SK-N-SH (cell line): Measurements from ENCODE around the gene FCRLB. TPM values are rescaled to one million over a fixed set of nuclear protein-coding genes. Genes with fewer than 3 reads are reported as not detected.

Source experiments
- CTCF ChIA-PET: fragments of 300-600, 350-600 bp; formaldehyde crosslinking; extraction: SDS; loops from one replicate; lab custom pipeline; 2021; lab: Yijun Ruan, JAX
- POLR2A ChIA-PET: fragments of 350-600 bp; sonication (Branson Sonifier 250); formaldehyde crosslinking; extraction: SDS; loops from one replicate; lab custom pipeline; 2020; ENCODE audit warnings: antibody characterized with exemption, inconsistent platforms; lab: Yijun Ruan, JAX
- DNase-seq: peaks from one replicate; pipeline ENCODE4 v3.0.0; 2012
- H2AFZ ChIP-seq: fragments of 200-600 bp; sonication (generic); 2 replicates; pipeline ENCODE4 v1.8.1; 2016; ENCODE audit warnings: antibody characterized with exemption, mild to moderate bottlenecking, low read depth
- H3F3A ChIP-seq: fragments of 200-600 bp; sonication (generic); replicated peaks from 2 replicates; pipeline ENCODE3; 2016; ENCODE audit warnings: antibody characterized with exemption, mild to moderate bottlenecking; ENCODE audit not compliant: insufficient read depth
- H3K27ac ChIP-seq, 2 experiments: fragments of 200-500 bp in 1 of 2; fragments of 200-600 bp in 1 of 2; sonication (Bioruptor generic) in 1 of 2; sonication (generic), shearing (Covaris generic) in 1 of 2; 2 replicates each; pipeline versions ENCODE4 v1.5.1 to v1.6.1; 2014 to 2016; ENCODE audit warnings: low read depth in 2 of 2, inconsistent platforms in 1 of 2, low read length in 1 of 2, mild to moderate bottlenecking in 1 of 2, mixed read lengths in 1 of 2
- H3K27me3 ChIP-seq: fragments of 200-600 bp; sonication (generic), shearing (Covaris generic); 2 replicates; pipeline ENCODE4 v1.6.1; 2016; ENCODE audit warnings: mixed run types; ENCODE audit not compliant: insufficient read depth
- H3K36me3 ChIP-seq, 2 experiments: fragments of 200-500 bp in 1 of 2; fragments of 200-600 bp in 1 of 2; sonication (Bioruptor generic) in 1 of 2; sonication (generic) in 1 of 2; replicated peaks in 1 of 2; 2 replicates each; pipeline versions ENCODE3 to v1.5.1; 2014 to 2016; ENCODE audit warnings: low read length in 1 of 2, mild to moderate bottlenecking in 1 of 2; ENCODE audit not compliant: insufficient read depth in 2 of 2, control insufficient read depth in 1 of 2
- H3K4me1 ChIP-seq, 2 experiments: fragments of 200-500 bp in 1 of 2; fragments of 200-600 bp in 1 of 2; sonication (Bioruptor generic) in 1 of 2; sonication (generic), shearing (Covaris generic) in 1 of 2; 2 replicates each; pipeline versions ENCODE4 v1.5.1 to v1.6.1; 2014 to 2016; ENCODE audit warnings: low read depth in 1 of 2, low read length in 1 of 2, mixed run types in 1 of 2; ENCODE audit not compliant: insufficient read depth in 2 of 2, control insufficient read depth in 1 of 2
- H3K4me2 ChIP-seq: fragments of 200-600 bp; sonication (generic), shearing (Covaris generic); 2 replicates; pipeline ENCODE4 v1.6.1; 2017; ENCODE audit warnings: mixed run types
- H3K4me3 ChIP-seq, 2 experiments: fragments of 200-500 bp in 1 of 2; fragments of 200-600 bp in 1 of 2; sonication (Bioruptor generic) in 1 of 2; sonication (generic), shearing (Covaris generic) in 1 of 2; 2 replicates each; pipeline versions ENCODE4 v1.5.1 to v1.8.1; 2014 to 2016; ENCODE audit warnings: low read depth in 2 of 2, inconsistent platforms in 1 of 2, low read length in 1 of 2, mild to moderate bottlenecking in 1 of 2, mixed read lengths in 1 of 2, moderate library complexity in 1 of 2
- H3K79me2 ChIP-seq: fragments of 200-600 bp; sonication (generic); 2 replicates; pipeline ENCODE4 v1.8.1; 2017; ENCODE audit warnings: mild to moderate bottlenecking; ENCODE audit not compliant: insufficient read depth
- H3K9ac ChIP-seq: fragments of 200-600 bp; sonication (generic); 2 replicates; pipeline ENCODE4 v1.6.1; 2017; ENCODE audit warnings: mixed run types
- H3K9me2 ChIP-seq: fragments of 200-600 bp; sonication (generic); 2 replicates; pipeline ENCODE4 v1.6.1; 2017; ENCODE audit warnings: mixed run types
- H3K9me3 ChIP-seq: fragments of 200-600 bp; sonication (generic); 2 replicates; pipeline ENCODE4 v1.6.1; 2017; ENCODE audit warnings: mixed run types, mild to moderate bottlenecking, moderate library complexity
- H4K20me1 ChIP-seq: fragments of 200-600 bp; sonication (generic); 2 replicates; pipeline ENCODE4 v1.6.1; 2017; ENCODE audit warnings: mild to moderate bottlenecking, mixed run types; ENCODE audit not compliant: insufficient read depth
- CHD2 ChIP-seq: fragments of 150-350 bp; IDR thresholded peaks from 2 replicates; pipeline ENCODE4 v1.6.1; 2018; ENCODE audit warnings: low read length; ENCODE audit not compliant: partially characterized antibody
- EP300 ChIP-seq, 2 experiments: IDR thresholded peaks; 2 replicates each; pipeline versions ENCODE4 v1.4.0 to v1.6.1; 2012; ENCODE audit warnings: borderline replicate concordance in 1 of 2, low read depth in 1 of 2, low read length in 1 of 2
- FOSL2 ChIP-seq: IDR thresholded peaks from 2 replicates; pipeline ENCODE4 v1.4.0; 2012; ENCODE audit warnings: low read depth, mild to moderate bottlenecking, moderate library complexity, borderline replicate concordance
- FOXJ3 ChIP-seq: sonication (generic); formaldehyde crosslinking; IDR thresholded peaks from 2 replicates; pipeline ENCODE4 v1.5.1; 2020; ENCODE audit warnings: mild to moderate bottlenecking, missing genetic modification reagents
- MXI1 ChIP-seq: IDR thresholded peaks from 2 replicates; pipeline ENCODE4 v1.6.1; 2012; ENCODE audit warnings: mild to moderate bottlenecking, low read depth, low read length, improper control_type of control experiment
- NFIC ChIP-seq: IDR thresholded peaks from 2 replicates; pipeline ENCODE4 v1.4.0; 2012; ENCODE audit warnings: borderline replicate concordance
- RCOR1 ChIP-seq: fragments of 150-350 bp; IDR thresholded peaks from 2 replicates; pipeline ENCODE4 v1.6.1; 2017; ENCODE audit warnings: antibody characterized with exemption, low read length
- REST ChIP-seq: IDR thresholded peaks from 2 replicates; pipeline ENCODE4 v1.6.1; 2012; ENCODE audit warnings: mild to moderate bottlenecking, low read depth, low read length, moderate library complexity
- RFX5 ChIP-seq: IDR thresholded peaks from 2 replicates; pipeline ENCODE4 v1.6.1; 2012; ENCODE audit warnings: mild to moderate bottlenecking, improper control_type of control experiment, low read length
- SIN3A ChIP-seq: IDR thresholded peaks from 2 replicates; pipeline ENCODE4 v1.6.1; 2012; ENCODE audit warnings: low read depth, mild to moderate bottlenecking, low read length, moderate library complexity, borderline replicate concordance
- SMC3 ChIP-seq: IDR thresholded peaks from 2 replicates; pipeline ENCODE4 v1.6.1; 2012; ENCODE audit warnings: low read depth, low read length, improper control_type of control experiment
- TEAD4 ChIP-seq: IDR thresholded peaks from 2 replicates; pipeline ENCODE4 v1.4.0; 2012; ENCODE audit warnings: mild to moderate bottlenecking, borderline replicate concordance; ENCODE audit not compliant: insufficient read depth
- WGBS: methylation state at CpG from one replicate; pipeline ENCODE4 v1.1.6; 2017; ENCODE audit warnings: low lambda C conversion rate; 5-methylcytosine and 5-hydroxymethylcytosine counted together
- polyA plus RNA-seq, 3 experiments: library from polyadenylated mRNA; depleted of rRNA; stranded (reverse); fragments of >200 nt; gene quantifications; 2 replicates each; pipeline ENCODE4 v1.2.3, GENCODE V29; 2012
- TF ChIP-seq, protein P1 (sequence below): IDR thresholded peaks from 2 replicates; pipeline ENCODE4 v1.4.0; 2012; ENCODE audit warnings: low read depth, borderline replicate concordance

The FCRLB gene
- polyA plus RNA-seq, 1 of the 3 experiments (the other 2 are of a cell fraction), result 2.6 TPM

DNA sequence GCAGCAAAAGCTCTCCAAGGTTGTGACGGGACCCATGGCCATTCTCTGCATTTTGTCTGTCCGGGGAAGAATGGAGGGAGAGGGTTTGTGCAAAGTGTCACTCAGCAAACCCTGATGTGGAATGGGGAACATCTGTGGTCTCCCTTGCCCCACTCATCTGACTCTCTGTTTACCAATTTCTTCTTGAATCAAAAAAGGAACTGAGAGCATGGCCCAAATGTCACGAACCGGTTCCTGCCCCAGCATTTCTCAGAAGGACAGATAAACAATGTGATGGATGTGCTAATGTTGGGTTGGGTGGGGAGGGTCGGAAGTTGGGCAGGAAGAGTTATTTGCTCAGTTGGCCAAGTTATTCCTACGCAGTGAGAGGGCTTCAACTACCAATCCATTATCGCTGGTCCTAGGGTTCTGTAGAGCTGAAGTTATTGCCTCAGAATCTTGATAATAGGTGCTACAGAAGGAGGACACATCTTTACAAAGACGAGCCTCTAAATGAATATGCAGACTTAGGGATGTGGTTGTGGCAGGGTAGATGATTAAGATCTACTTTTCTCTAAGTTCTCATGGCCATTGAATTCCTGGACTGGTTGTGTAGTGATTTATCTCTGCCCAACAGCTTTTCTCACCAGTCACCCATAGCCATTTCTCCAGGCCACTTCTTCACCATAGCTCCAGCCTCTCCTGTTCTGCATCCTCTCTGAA is 18.7 kb downstream of the FCRLB start (continued):
- TF ChIP-seq, protein P1, sequence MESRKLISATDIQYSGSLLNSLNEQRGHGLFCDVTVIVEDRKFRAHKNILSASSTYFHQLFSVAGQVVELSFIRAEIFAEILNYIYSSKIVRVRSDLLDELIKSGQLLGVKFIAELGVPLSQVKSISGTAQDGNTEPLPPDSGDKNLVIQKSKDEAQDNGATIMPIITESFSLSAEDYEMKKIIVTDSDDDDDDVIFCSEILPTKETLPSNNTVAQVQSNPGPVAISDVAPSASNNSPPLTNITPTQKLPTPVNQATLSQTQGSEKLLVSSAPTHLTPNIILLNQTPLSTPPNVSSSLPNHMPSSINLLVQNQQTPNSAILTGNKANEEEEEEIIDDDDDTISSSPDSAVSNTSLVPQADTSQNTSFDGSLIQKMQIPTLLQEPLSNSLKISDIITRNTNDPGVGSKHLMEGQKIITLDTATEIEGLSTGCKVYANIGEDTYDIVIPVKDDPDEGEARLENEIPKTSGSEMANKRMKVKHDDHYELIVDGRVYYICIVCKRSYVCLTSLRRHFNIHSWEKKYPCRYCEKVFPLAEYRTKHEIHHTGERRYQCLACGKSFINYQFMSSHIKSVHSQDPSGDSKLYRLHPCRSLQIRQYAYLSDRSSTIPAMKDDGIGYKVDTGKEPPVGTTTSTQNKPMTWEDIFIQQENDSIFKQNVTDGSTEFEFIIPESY, result no peak
- no peak for TF ChIP-seq SMC3
- no peak for TF ChIP-seq FOSL2
- no peak for TF ChIP-seq RCOR1
- no peak for TF ChIP-seq TEAD4
- TF ChIP-seq SIN3A, result no peak

DNA sequence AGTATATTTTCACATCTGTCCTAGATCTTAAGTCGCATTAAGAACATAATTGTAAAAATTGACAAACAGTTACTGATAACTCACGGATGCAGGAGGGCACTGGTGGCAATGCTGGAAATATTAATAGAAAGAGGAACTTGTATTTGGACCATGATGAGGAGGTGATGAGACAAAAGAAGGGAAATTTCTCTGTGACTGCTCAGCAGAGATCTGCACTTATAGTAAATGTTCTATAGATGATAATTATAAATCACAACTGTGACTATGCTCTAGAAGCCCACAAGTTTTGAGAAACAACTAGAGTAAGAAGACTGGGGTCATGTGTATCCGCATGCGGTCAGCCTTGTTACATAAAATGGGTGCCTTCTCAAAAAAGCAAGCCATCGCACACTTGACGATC is 19.6 kb downstream of the FCRLB start:
- no peak overlapping the region for H2AFZ ChIP-seq
- no peaks in the 10 kb centered on the region for H3K27me3 ChIP-seq
- ChIA-PET POLR2A (no interaction called here), CTCF (interaction anchor here (1.0 to 5.0 kb wide), 12 partner anchors 9 to 296 kb away, joined by 3 to 62 read pairs (median 10); no protein-coding TSS in a partner anchor)
- no peak for TF ChIP-seq REST
- no peak for TF ChIP-seq RCOR1
- no peak for TF ChIP-seq RFX5
- no peak for TF ChIP-seq CHD2
- TF ChIP-seq FOXJ3 (CRISPR knock-in tag), result no peak
- TF ChIP-seq NFIC, result no peak
- no peak for TF ChIP-seq MXI1
- TF ChIP-seq EP300 (IDR thresholded peaks at IDR 0.05; ENCODE audit: borderline replicate concordance in 1 of 2, low read depth in 1 of 2, low read length in 1 of 2), result no peak
- no peak for TF ChIP-seq TEAD4
- H3K4me2 ChIP-seq, result no peak overlapping the region
- peaks cover 4% of the 10 kb centered on the region for H3F3A ChIP-seq
- H4K20me1 ChIP-seq, result no peaks in the 10 kb centered on the region
- H3K4me1 ChIP-seq, result no peaks in the 10 kb centered on the region
- H3K27ac ChIP-seq, result no peak overlapping the region
- no peaks in the 10 kb centered on the region for H3K9me3 ChIP-seq
- H3K4me3 ChIP-seq, result no peak overlapping the region
- H3K79me2 ChIP-seq, result no peaks in the 10 kb centered on the region
- H3K9ac ChIP-seq, result no peak overlapping the region
- H3K9me2 ChIP-seq, result no peaks in the 10 kb centered on the region
- no peak for DNase-seq
- 55% methylated on average over 6 of the region's 6 CpGs for WGBS
- no peaks in the 10 kb centered on the region for H3K36me3 ChIP-seq
